CD4-positive, alpha-beta T cell (primary cell): Measurements from ENCODE around the gene LY6G6D. TPM values are rescaled to one million over a fixed set of nuclear protein-coding genes. Genes with fewer than 3 reads are reported as not detected.

Experiments
- ATAC-seq: fragments of 200-7000 bp; cut with Tn5 transposase; one replicate; pipeline ENCODE4 v1.10.0; 2022; ENCODE audit warnings: mild to moderate bottlenecking; ENCODE audit not compliant: poor library complexity
- CTCF ChIA-PET: fragments of 350-600 bp; sonication (Branson Sonifier 250); formaldehyde crosslinking; loops from one replicate; lab custom pipeline; 2021; ENCODE audit warnings: antibody characterized with exemption, inconsistent platforms; lab: Charles Lee
- POLR2A ChIA-PET: fragments of 350-600 bp; sonication (Branson Sonifier 250); formaldehyde crosslinking; loops from one replicate; lab custom pipeline; 2021; ENCODE audit warnings: antibody characterized with exemption, inconsistent platforms; lab: Charles Lee
- DNase-seq, 14 experiments: peaks; one replicate each; pipeline ENCODE4 v3.0.0-alpha.2; 2013 to 2020; ENCODE audit warnings: mixed read lengths in 2 of 14
- H3K27ac ChIP-seq, 2 donors: one replicate each; pipeline versions ENCODE4 v1.5.1 to v1.7.0; 2013; ENCODE audit warnings: low read length in 2 of 2, low read depth in 1 of 2, mild to moderate bottlenecking in 1 of 2
- H3K27me3 ChIP-seq, 2 experiments: 1 replicate in 1 of 2; 2 replicates in 1 of 2; pipeline versions ENCODE4 v1.6.1 to v1.7.0; 2013; ENCODE audit warnings: low read length in 2 of 2, control low read depth in 1 of 2, mild to moderate bottlenecking in 1 of 2, moderate library complexity in 1 of 2; ENCODE audit not compliant: insufficient read depth in 2 of 2, control insufficient read depth in 1 of 2
- H3K36me3 ChIP-seq: one replicate; pipeline ENCODE4 v1.6.1; 2013; ENCODE audit warnings: low read length, control low read depth; ENCODE audit not compliant: insufficient read depth
- H3K4me1 ChIP-seq: one replicate; pipeline ENCODE4 v1.6.1; 2013; ENCODE audit warnings: low read length, control low read depth; ENCODE audit not compliant: insufficient read depth
- H3K4me3 ChIP-seq: one replicate; pipeline ENCODE4 v1.5.1; 2013; ENCODE audit warnings: mild to moderate bottlenecking, low read length, moderate library complexity
- H3K9me3 ChIP-seq, 2 experiments: 1 replicate in 1 of 2; 2 replicates in 1 of 2; pipeline versions ENCODE4 v1.6.1 to v1.7.0; 2013; ENCODE audit warnings: low read length in 2 of 2, mild to moderate bottlenecking in 2 of 2, control low read depth in 1 of 2, moderate library complexity in 1 of 2; ENCODE audit not compliant: control insufficient read depth in 1 of 2, insufficient read depth in 1 of 2
- H3K27ac Mint-ChIP-seq: one replicate; pipeline ENCODE4 v1.8.0; 2020; ENCODE audit warnings: mixed read lengths
- H3K27me3 Mint-ChIP-seq: one replicate; pipeline ENCODE4 v1.8.0; 2021; ENCODE audit warnings: mixed read lengths
- H3K36me3 Mint-ChIP-seq: one replicate; pipeline ENCODE4 v1.8.0; 2021; ENCODE audit warnings: low read depth, mixed read lengths
- H3K4me1 Mint-ChIP-seq: one replicate; pipeline ENCODE4 v1.8.0; 2021; ENCODE audit warnings: low read depth, mixed read lengths
- H3K4me3 Mint-ChIP-seq: one replicate; pipeline ENCODE4 v1.8.0; 2020; ENCODE audit warnings: mild to moderate bottlenecking, mixed read lengths
- H3K9me3 Mint-ChIP-seq: one replicate; pipeline ENCODE4 v1.8.0; 2020; ENCODE audit warnings: mixed read lengths
- CTCF ChIP-seq: fragments of 200-600 bp; IDR thresholded peaks from one replicate; pipeline ENCODE4 v1.8.0; 2022; ENCODE audit warnings: antibody characterized with exemption, mild to moderate bottlenecking
- intact Hi-C, 2 experiments: fragments of 100-400 bp; cut with DNase I in 1 of 2; cut with micrococcal nuclease in 1 of 2; formaldehyde crosslinking; loops; one replicate each; pipeline versions ENCODE4 v1.15.1 to v1.9.0; 2023 to 2025; cut with DNase I, micrococcal nuclease
- total RNA-seq, 174 experiments: library from RNA in 2 of 174; stranded (reverse) in 2 of 174; gene quantifications; one replicate each; pipeline ENCODE4 v1.2.3 and lab custom pipeline; 2021 to 2026

Gene LY6G6D
- total RNA-seq, 2 experiments from 2014 or later, result not detected

DNA sequence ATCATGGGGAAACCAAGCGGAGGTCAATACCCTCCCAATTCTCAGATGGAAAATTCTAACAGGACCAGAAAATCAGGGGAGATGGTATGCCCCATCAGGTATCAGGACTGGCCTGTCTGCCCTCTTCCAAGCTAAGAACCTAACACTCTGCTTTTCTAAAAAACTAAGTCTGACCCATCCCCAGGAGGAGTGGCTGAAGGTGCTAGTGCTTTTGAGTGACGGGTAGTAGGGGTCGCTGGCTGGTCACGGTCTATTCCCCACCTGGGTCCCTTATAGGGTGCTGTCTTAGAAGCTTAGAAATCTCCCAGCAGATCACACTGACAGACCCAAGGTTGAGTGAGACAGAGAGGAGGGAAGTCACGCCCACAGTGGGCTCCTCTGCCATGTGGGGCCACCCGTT lies 21.6 kb upstream of the LY6G6D start:
- DNase-seq, result no peak
- ChIA-PET POLR2A (no interaction called here), CTCF (interaction anchor here (1.8 kb wide), 1 partner anchor 95 kb away, joined by 5 read pairs; no protein-coding TSS in a partner anchor)
- no peak for TF ChIP-seq CTCF
- Histone ChIP-seq H3K27me3 (no peaks in the 10 kb centered on the region), H3K36me3 (peaks cover 80% of the 10 kb centered on the region), H3K4me3 (no peak overlapping the region), H3K9me3 (no peaks in the 10 kb centered on the region), H3K4me1 (peaks cover under 1% of the 10 kb centered on the region), H3K27ac (no peak overlapping the region)
- H3K4me1 Mint-ChIP-seq, result peaks cover 13% of the 10 kb centered on the region
- peaks cover 86% of the 10 kb centered on the region for H3K36me3 Mint-ChIP-seq
- peak overlapping the region; percentile 27 for H3K27ac Mint-ChIP-seq
- no peaks in the 10 kb centered on the region for H3K9me3 Mint-ChIP-seq
- intact Hi-C loops, result no loop called here
- no peak for ATAC-seq
- H3K4me3 Mint-ChIP-seq, result no peak overlapping the region
- no peaks in the 10 kb centered on the region for H3K27me3 Mint-ChIP-seq

- Histone ChIP-seq H3K4me3 (no peak overlapping the region), H3K36me3 (peaks cover 58% of the 10 kb centered on the region), H3K9me3 (no peaks in the 10 kb centered on the region), H3K27ac (no peak overlapping the region), H3K4me1 (peaks cover 26% of the 10 kb centered on the region), H3K27me3 (no peaks in the 10 kb centered on the region)
- H3K4me1 Mint-ChIP-seq, result peaks cover 37% of the 10 kb centered on the region
- peak overlapping the region; percentile 18 for H3K27ac Mint-ChIP-seq
- peaks cover 78% of the 10 kb centered on the region for H3K36me3 Mint-ChIP-seq
- H3K9me3 Mint-ChIP-seq, result no peaks in the 10 kb centered on the region
- CTCF ChIA-PET, result no interaction called here
- no peak for ATAC-seq
- DNase-seq, result no peak
- no peak for TF ChIP-seq CTCF
- POLR2A ChIA-PET, result no interaction called here
- H3K4me3 Mint-ChIP-seq, result no peak overlapping the region
- H3K27me3 Mint-ChIP-seq, result no peaks in the 10 kb centered on the region
- intact Hi-C loops, result no loop called here
Measured at GRCh38 chr6:31697555-31697954, 17.6 kb upstream of the LY6G6D start.

- no peak for DNase-seq
- Mint-ChIP-seq H3K4me3 (peak overlapping the region; percentile 94), H3K27ac (peak overlapping the region; percentile 94), H3K36me3 (peaks cover 54% of the 10 kb centered on the region), H3K27me3 (no peaks in the 10 kb centered on the region), H3K4me1 (peaks cover 44% of the 10 kb centered on the region), H3K9me3 (no peaks in the 10 kb centered on the region)
- ChIA-PET CTCF (interaction anchor here (1.7 kb wide), 1 partner anchor 29 kb away, joined by 3 read pairs; no protein-coding TSS in a partner anchor), POLR2A (no interaction called here)
- intact Hi-C loops, result loop anchor here in 1 of 2 experiments (5.0 kb wide), 1 partner anchor 36 kb away; the partner anchor contains the start of gene CLIC1
- Histone ChIP-seq H3K27ac (no peak overlapping the region), H3K36me3 (peaks cover 33% of the 10 kb centered on the region), H3K27me3 (no peaks in the 10 kb centered on the region), H3K4me3 (no peak overlapping the region), H3K4me1 (peaks cover 35% of the 10 kb centered on the region), H3K9me3 (no peaks in the 10 kb centered on the region)
- no peak for ATAC-seq
- TF ChIP-seq CTCF, result no peak
Measured at GRCh38 chr6:31700740-31701401, 14.3 kb upstream of the LY6G6D start.
